Stomach (tissue), 4 donors: Measurements from ENCODE around the gene MNAT1.

Experiments used
- POLR2A ChIP-seq, 4 donors: fragments of 450-650 bp; IDR thresholded peaks; one replicate each; pipeline ENCODE4 v1.6.1; 2016; ENCODE audit warnings: antibody characterized with exemption in 4 of 4, control low read depth in 2 of 4, mild to moderate bottlenecking in 1 of 4, moderate library complexity in 1 of 4
- POLR2AphosphoS5 ChIP-seq, 3 donors: sonication (generic); formaldehyde crosslinking; IDR thresholded peaks; one replicate each; pipeline ENCODE4 v1.6.1; 2016; ENCODE audit warnings: antibody characterized with exemption in 3 of 3
- TF ChIP-seq, protein P1 (sequence below), 7 experiments: fragments of 450-650 bp in 4 of 7; fragments of 200-600 bp in 3 of 7; sonication (generic) in 3 of 7; IDR thresholded peaks; one replicate each; pipeline ENCODE4 v1.5.1; 2016 to 2019; ENCODE audit warnings: antibody characterized with exemption in 7 of 7, control low read depth in 2 of 7, mild to moderate bottlenecking in 1 of 7

DNA sequence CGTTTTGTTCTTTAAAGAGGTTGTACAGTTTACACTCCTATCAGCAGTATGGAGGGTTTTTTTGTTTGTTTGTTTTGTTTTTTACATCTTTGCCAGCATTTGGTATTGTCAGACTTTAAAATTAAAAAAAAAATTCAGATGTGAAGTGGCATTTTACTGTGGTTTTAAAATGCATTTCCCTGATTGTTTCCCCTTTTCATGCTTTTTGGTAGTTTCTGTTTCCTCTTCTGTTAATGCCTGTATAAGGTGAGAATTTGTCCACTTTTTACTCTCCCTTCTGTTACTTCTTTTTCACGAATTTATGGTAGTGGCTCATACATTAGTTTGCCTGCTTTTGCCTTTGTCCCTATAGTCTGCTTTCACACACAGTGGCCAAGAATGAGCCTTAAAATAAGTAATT is 36.6 kb downstream of the MNAT1 start:
- TF ChIP-seq, protein P1, sequence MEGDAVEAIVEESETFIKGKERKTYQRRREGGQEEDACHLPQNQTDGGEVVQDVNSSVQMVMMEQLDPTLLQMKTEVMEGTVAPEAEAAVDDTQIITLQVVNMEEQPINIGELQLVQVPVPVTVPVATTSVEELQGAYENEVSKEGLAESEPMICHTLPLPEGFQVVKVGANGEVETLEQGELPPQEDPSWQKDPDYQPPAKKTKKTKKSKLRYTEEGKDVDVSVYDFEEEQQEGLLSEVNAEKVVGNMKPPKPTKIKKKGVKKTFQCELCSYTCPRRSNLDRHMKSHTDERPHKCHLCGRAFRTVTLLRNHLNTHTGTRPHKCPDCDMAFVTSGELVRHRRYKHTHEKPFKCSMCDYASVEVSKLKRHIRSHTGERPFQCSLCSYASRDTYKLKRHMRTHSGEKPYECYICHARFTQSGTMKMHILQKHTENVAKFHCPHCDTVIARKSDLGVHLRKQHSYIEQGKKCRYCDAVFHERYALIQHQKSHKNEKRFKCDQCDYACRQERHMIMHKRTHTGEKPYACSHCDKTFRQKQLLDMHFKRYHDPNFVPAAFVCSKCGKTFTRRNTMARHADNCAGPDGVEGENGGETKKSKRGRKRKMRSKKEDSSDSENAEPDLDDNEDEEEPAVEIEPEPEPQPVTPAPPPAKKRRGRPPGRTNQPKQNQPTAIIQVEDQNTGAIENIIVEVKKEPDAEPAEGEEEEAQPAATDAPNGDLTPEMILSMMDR (IDR thresholded peaks at IDR 0.05): no peak
- TF ChIP-seq POLR2AphosphoS5 (IDR thresholded peaks at IDR 0.05) (no peak), POLR2A (IDR thresholded peaks at IDR 0.05) (no peak)
